Breast epithelium (tissue), 3 donors: Measurements from ENCODE around the gene GDF10.

Experiments
- CTCF ChIP-seq, 3 donors: fragments of 450-650 bp; IDR thresholded peaks; one replicate each; pipeline ENCODE4 v1.5.1; 2016 to 2017; ENCODE audit warnings: antibody characterized with exemption in 3 of 3, mild to moderate bottlenecking in 3 of 3, moderate library complexity in 3 of 3
- POLR2A ChIP-seq: fragments of 450-650 bp; IDR thresholded peaks from one replicate; pipeline ENCODE4 v1.6.1; 2016; ENCODE audit warnings: antibody characterized with exemption, mild to moderate bottlenecking, moderate library complexity
- POLR2AphosphoS5 ChIP-seq, 3 donors: sonication (generic); formaldehyde crosslinking; IDR thresholded peaks; one replicate each; pipeline ENCODE4 v1.6.1; 2017; ENCODE audit warnings: antibody characterized with exemption in 3 of 3

- no peak for TF ChIP-seq CTCF (IDR thresholded peaks at IDR 0.05)
- no peak for TF ChIP-seq POLR2AphosphoS5 (IDR thresholded peaks at IDR 0.05)
- no peak for TF ChIP-seq POLR2A
Measured at GRCh38 chr10:47362199-47362598, 62.2 kb downstream of the GDF10 start.
